H1 (cell line): ENCODE measurements around the gene PEX26. TPM values are rescaled to one million over a fixed set of nuclear protein-coding genes. Genes with fewer than 3 reads are reported as not detected.

Experiments
- CTCF ChIA-PET: fragments of 300-600 bp; sonication (Branson Sonifier 250); formaldehyde crosslinking; loops from one replicate; lab custom pipeline; 2021; ENCODE audit not compliant: partially characterized antibody; lab: Charles Lee
- POLR2A ChIA-PET: fragments of 300-600 bp; sonication (Branson Sonifier 250); formaldehyde crosslinking; loops from one replicate; lab custom pipeline; 2021; ENCODE audit warnings: inconsistent platforms; ENCODE audit not compliant: partially characterized antibody; lab: Charles Lee
- DNase-seq, 2 experiments: peaks; one replicate each; pipeline versions ENCODE4 v3.0.0 to v3.0.0-alpha.2; 2010 to 2022; ENCODE audit warnings: low spot score in 2 of 2, low read depth in 1 of 2, mixed read lengths in 1 of 2
- FAIRE-seq: peaks from 2 replicates; lab custom pipeline; 2011; peaks lifted over from hg19 to GRCh38; lab: Jason Lieb, UNC
- H2AFZ ChIP-seq: 2 replicates; pipeline ENCODE4 v1.8.1; 2012; ENCODE audit warnings: low read length, inconsistent platforms
- H2AK5ac ChIP-seq: 2 replicates; pipeline ENCODE4 v1.6.1; 2013; ENCODE audit warnings: low read depth, low read length
- H2BK120ac ChIP-seq: replicated peaks from 2 replicates; pipeline ENCODE3; 2013; ENCODE audit warnings: low read depth, low read length, inconsistent platforms
- H2BK12ac ChIP-seq: 2 replicates; pipeline ENCODE4 v1.6.1; 2013; ENCODE audit warnings: low read depth, low read length
- H2BK15ac ChIP-seq: 2 replicates; pipeline ENCODE4 v1.6.1; 2013; ENCODE audit warnings: low read length
- H2BK20ac ChIP-seq: 2 replicates; pipeline ENCODE4 v1.6.1; 2013; ENCODE audit warnings: low read length
- H2BK5ac ChIP-seq: 2 replicates; pipeline ENCODE4 v1.6.1; 2013; ENCODE audit warnings: low read depth, low read length
- H3K14ac ChIP-seq: 2 replicates; pipeline ENCODE4 v1.6.1; 2013; ENCODE audit warnings: inconsistent platforms; ENCODE audit not compliant: insufficient read length
- H3K18ac ChIP-seq: 2 replicates; pipeline ENCODE4 v1.6.1; 2013; ENCODE audit warnings: low read length; ENCODE audit errors: extremely low read depth
- H3K23ac ChIP-seq: 2 replicates; pipeline ENCODE4 v1.6.1; 2013; ENCODE audit warnings: inconsistent platforms; ENCODE audit not compliant: insufficient read length
- H3K23me2 ChIP-seq: 2 replicates; pipeline ENCODE4 v1.6.1; 2013; ENCODE audit warnings: low read depth, low read length
- H3K27ac ChIP-seq: 2 replicates; pipeline ENCODE4 v1.6.1; 2011; ENCODE audit warnings: low read depth, low read length, inconsistent platforms
- H3K27me3 ChIP-seq, 4 experiments: replicated peaks in 1 of 4; 1 replicate in 1 of 4; 2 replicates in 3 of 4; pipeline versions ENCODE4 v1.6.1 to v1.8.1; 2011 to 2013; ENCODE audit warnings: low read length in 3 of 4, mild to moderate bottlenecking in 3 of 4, inconsistent platforms in 2 of 4, mixed read lengths in 2 of 4, moderate library complexity in 1 of 4; ENCODE audit not compliant: control insufficient read depth in 3 of 4, insufficient read depth in 3 of 4; ENCODE audit errors: extremely low read depth in 1 of 4
- H3K36me3 ChIP-seq, 4 experiments: 2 replicates each; pipeline versions ENCODE4 v1.6.1 to v1.8.1; 2011 to 2013; ENCODE audit warnings: mild to moderate bottlenecking in 4 of 4, low read length in 3 of 4, moderate library complexity in 2 of 4, control low read depth in 1 of 4, inconsistent platforms in 1 of 4; ENCODE audit not compliant: insufficient read depth in 4 of 4, control insufficient read depth in 2 of 4
- H3K4ac ChIP-seq: replicated peaks from 2 replicates; pipeline ENCODE3; 2013; ENCODE audit warnings: low read length, low read depth, mixed read lengths, inconsistent platforms; ENCODE audit not compliant: insufficient read length
- H3K4me1 ChIP-seq, 4 experiments: replicated peaks in 1 of 4; 1 replicate in 1 of 4; 2 replicates in 3 of 4; pipeline versions ENCODE4 v1.6.1 to v1.8.1; 2011 to 2013; ENCODE audit warnings: low read length in 3 of 4, inconsistent platforms in 2 of 4, mixed read lengths in 1 of 4; ENCODE audit not compliant: insufficient read depth in 4 of 4, control insufficient read depth in 3 of 4
- H3K4me2 ChIP-seq, 2 experiments: 2 replicates each; pipeline versions ENCODE4 v1.6.1 to v1.8.1; 2011 to 2013; ENCODE audit warnings: low read depth in 2 of 2, low read length in 2 of 2, control low read depth in 1 of 2, inconsistent platforms in 1 of 2, mild to moderate bottlenecking in 1 of 2; ENCODE audit not compliant: insufficient read depth in 1 of 2
- H3K4me3 ChIP-seq, 4 experiments: fragments of 200-600, 300-600 bp in 1 of 4; sonication (generic), shearing (Covaris generic), sonication (Bioruptor Twin) in 1 of 4; 2 replicates each; pipeline versions ENCODE4 v1.5.1 to v1.8.1; 2011 to 2016; ENCODE audit warnings: low read length in 4 of 4, low read depth in 3 of 4, control low read depth in 2 of 4, inconsistent platforms in 2 of 4, mild to moderate bottlenecking in 2 of 4, mixed read lengths in 1 of 4, moderate library complexity in 1 of 4; ENCODE audit not compliant: insufficient read depth in 2 of 4; ENCODE audit errors: extremely low read depth in 1 of 4
- H3K56ac ChIP-seq: replicated peaks from 2 replicates; pipeline ENCODE3; 2013; ENCODE audit warnings: low read depth, mild to moderate bottlenecking, mixed read lengths, low read length, inconsistent platforms; ENCODE audit not compliant: insufficient read length
- H3K79me1 ChIP-seq: 2 replicates; pipeline ENCODE4 v1.6.1; 2013; ENCODE audit warnings: low read depth, low read length, control low read depth
- H3K79me2 ChIP-seq, 2 experiments: 2 replicates each; pipeline versions ENCODE4 v1.6.1 to v1.8.1; 2012 to 2013; ENCODE audit warnings: low read length in 2 of 2, mild to moderate bottlenecking in 2 of 2, inconsistent platforms in 1 of 2; ENCODE audit not compliant: insufficient read depth in 2 of 2, control insufficient read depth in 1 of 2
- H3K9ac ChIP-seq, 4 experiments: replicated peaks in 1 of 4; 1 replicate in 1 of 4; 2 replicates in 3 of 4; pipeline versions ENCODE4 v1.6.1 to v1.8.1; 2011 to 2013; ENCODE audit warnings: low read depth in 3 of 4, low read length in 3 of 4, control low read depth in 2 of 4, mild to moderate bottlenecking in 2 of 4, moderate library complexity in 2 of 4, inconsistent platforms in 1 of 4; ENCODE audit errors: extremely low read depth in 1 of 4
- H3K9me3 ChIP-seq, 2 experiments: 2 replicates each; pipeline versions ENCODE4 v1.6.1 to v1.8.1; 2012 to 2013; ENCODE audit warnings: mild to moderate bottlenecking in 2 of 2, moderate library complexity in 2 of 2, control low read depth in 1 of 2, inconsistent platforms in 1 of 2, low read depth in 1 of 2, low read length in 1 of 2, mixed read lengths in 1 of 2; ENCODE audit not compliant: insufficient read depth in 2 of 2
- H4K20me1 ChIP-seq, 2 experiments: replicated peaks in 1 of 2; 2 replicates each; pipeline versions ENCODE3 to v1.8.1; 2011 to 2013; ENCODE audit warnings: inconsistent platforms in 2 of 2, low read length in 2 of 2, mild to moderate bottlenecking in 1 of 2; ENCODE audit not compliant: insufficient read depth in 2 of 2, control insufficient read depth in 1 of 2
- H4K5ac ChIP-seq: 2 replicates; pipeline ENCODE4 v1.6.1; 2013; ENCODE audit warnings: low read length, low read depth, mixed read lengths, inconsistent platforms; ENCODE audit not compliant: insufficient read length
- H4K8ac ChIP-seq: 2 replicates; pipeline ENCODE4 v1.8.0; 2013; ENCODE audit warnings: mild to moderate bottlenecking, moderate library complexity, low read length, inconsistent platforms; ENCODE audit not compliant: insufficient read depth; ENCODE audit errors: extremely low read depth
- H4K91ac ChIP-seq: replicated peaks from 2 replicates; pipeline ENCODE3; 2013; ENCODE audit warnings: low read length, mixed read lengths, inconsistent platforms; ENCODE audit not compliant: insufficient read length
- CBX5 ChIP-seq: fragments of 300-800, 300-1000 bp; sonication (generic); IDR thresholded peaks from 2 replicates; pipeline ENCODE4 v1.7.1; 2016; ENCODE audit warnings: antibody characterized with exemption, low read length, low read depth
- CREB1 ChIP-seq: IDR thresholded peaks from 2 replicates; pipeline ENCODE4 v1.6.1; 2012; ENCODE audit warnings: inconsistent platforms
- CTBP2 ChIP-seq: IDR thresholded peaks from 2 replicates; pipeline ENCODE4 v1.7.0; 2011; ENCODE audit warnings: borderline replicate concordance, mild to moderate bottlenecking, moderate library complexity, mixed read lengths, low read length; ENCODE audit not compliant: insufficient read depth, insufficient read length
- EGR1 ChIP-seq: IDR thresholded peaks from 2 replicates; pipeline ENCODE4 v1.6.1; 2011; ENCODE audit warnings: low read depth, low read length, borderline replicate concordance
- RBBP5 ChIP-seq: IDR thresholded peaks from 2 replicates; pipeline ENCODE4 v1.7.1; 2012; ENCODE audit warnings: low read depth, mild to moderate bottlenecking, inconsistent platforms, low read length, moderate library complexity, borderline replicate concordance
- RFX5 ChIP-seq: IDR thresholded peaks from 2 replicates; pipeline ENCODE4 v1.6.1; 2011; ENCODE audit warnings: low read depth, low read length, improper control_type of control experiment, borderline replicate concordance
- RNF2 ChIP-seq: fragments of 200-900, 300-1000 bp; sonication (generic); IDR thresholded peaks from 2 replicates; pipeline ENCODE4 v1.7.1; 2016; ENCODE audit warnings: borderline replicate concordance, low read depth, mild to moderate bottlenecking, antibody characterized with exemption, low read length; ENCODE audit not compliant: poor library complexity, severe bottlenecking; ENCODE audit errors: missing control alignments
- RXRA ChIP-seq: IDR thresholded peaks from 2 replicates; pipeline ENCODE4 v1.6.1; 2011; ENCODE audit warnings: low read depth, mild to moderate bottlenecking, low read length, moderate library complexity; ENCODE audit not compliant: insufficient read depth
- SIX5 ChIP-seq: IDR thresholded peaks from 2 replicates; pipeline ENCODE4 v1.6.1; 2011; ENCODE audit warnings: mild to moderate bottlenecking, low read depth, low read length
- WGBS, 2 experiments: shearing (Covaris generic) in 1 of 2; methylation state at CpG; one replicate each; pipeline versions ENCODE4 v1.1.6 to v1.1.7; 2013 to 2015; ENCODE audit warnings: low lambda C conversion rate in 2 of 2, mixed read lengths in 2 of 2, inconsistent platforms in 1 of 2, low coverage in 1 of 2, missing lambda C conversion rate in 1 of 2; ENCODE audit not compliant: insufficient replicate concordance in 2 of 2, insufficient coverage in 1 of 2, insufficient read length in 1 of 2; ENCODE audit errors: extremely low coverage in 1 of 2, missing lambda C conversion rate in 1 of 2; 5-methylcytosine and 5-hydroxymethylcytosine counted together
- polyA plus RNA-seq, 7 experiments: library from polyadenylated mRNA; depleted of rRNA in 3 of 7; stranded (reverse) in 5 of 7; unstranded in 2 of 7; fragments of >200 nt in 5 of 7; fragments of 200-250 nt in 2 of 7; gene quantifications; 1 replicate in 5 of 7; 2 replicates in 1 of 7; 4 replicates in 1 of 7; pipeline versions ENCODE4 v1.2.1 to v1.2.3, GENCODE V29; 2011 to 2013; ENCODE audit warnings: missing spikeins in 2 of 7, mixed read lengths in 2 of 7
- total RNA-seq: library from RNA; stranded (reverse); fragmentation: NEBNext Ultra II Directional; extraction: Animal tissue kit (Norgen Biotek cat#: 25700); gene quantifications from 2 replicates; pipeline ENCODE4 v1.2.1, GENCODE V29; 2021
- TF ChIP-seq, protein P1 (sequence below): IDR thresholded peaks from 2 replicates; pipeline ENCODE4 v1.6.1; 2012; ENCODE audit warnings: low read length, inconsistent platforms

Gene PEX26
- total and polyA plus RNA-seq, 2 of the 8 experiments (the other 6 are each of a cell fraction or from before 2014, with no cell fraction given), result 33.1 to 49.0 TPM

DNA sequence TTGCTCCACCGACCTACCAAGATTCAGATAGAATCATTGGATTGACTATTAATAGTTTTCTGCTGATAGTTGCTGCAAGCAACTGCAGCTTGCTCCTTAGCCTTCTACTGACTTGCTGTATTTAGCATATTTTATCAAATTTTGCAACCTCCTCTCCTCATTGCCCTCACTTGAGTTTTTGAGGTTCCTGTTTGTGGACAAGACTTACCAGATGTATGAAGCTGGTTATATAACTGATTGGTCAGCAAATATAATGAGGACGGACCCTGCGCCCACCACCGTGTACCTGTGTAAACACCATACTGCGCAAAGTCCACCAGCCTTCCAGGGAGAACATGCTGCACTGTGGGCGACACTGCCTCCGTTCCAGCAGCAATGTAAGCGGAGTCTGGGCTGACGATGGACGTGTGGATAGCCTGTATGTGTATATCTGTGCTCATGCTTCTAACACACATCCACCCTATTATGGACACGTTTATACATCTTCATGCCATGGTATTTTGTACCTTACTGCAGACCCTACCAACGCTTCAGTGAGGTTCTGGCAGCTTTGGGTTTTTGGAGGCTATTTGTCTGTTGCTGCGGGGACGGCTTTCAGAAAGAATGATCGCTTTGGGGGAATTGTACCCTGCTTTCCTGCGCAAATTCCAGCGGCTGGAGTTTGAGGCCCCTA is 70.6 kb downstream of the PEX26 start:
- no peak overlapping the region; a peak in 1 of 4 replicates for H3K4me2 ChIP-seq
- FAIRE-seq, result no peak
- peaks cover 0 to 4% (median 0%) of the 10 kb centered on the region in 4 experiments; a peak in 2 of 7 replicates for H3K27me3 ChIP-seq
- no peak for TF ChIP-seq SIX5
- no peak for TF ChIP-seq CTBP2
- no peak for TF ChIP-seq RBBP5
- no peak for TF ChIP-seq RXRA
- TF ChIP-seq, protein P1, sequence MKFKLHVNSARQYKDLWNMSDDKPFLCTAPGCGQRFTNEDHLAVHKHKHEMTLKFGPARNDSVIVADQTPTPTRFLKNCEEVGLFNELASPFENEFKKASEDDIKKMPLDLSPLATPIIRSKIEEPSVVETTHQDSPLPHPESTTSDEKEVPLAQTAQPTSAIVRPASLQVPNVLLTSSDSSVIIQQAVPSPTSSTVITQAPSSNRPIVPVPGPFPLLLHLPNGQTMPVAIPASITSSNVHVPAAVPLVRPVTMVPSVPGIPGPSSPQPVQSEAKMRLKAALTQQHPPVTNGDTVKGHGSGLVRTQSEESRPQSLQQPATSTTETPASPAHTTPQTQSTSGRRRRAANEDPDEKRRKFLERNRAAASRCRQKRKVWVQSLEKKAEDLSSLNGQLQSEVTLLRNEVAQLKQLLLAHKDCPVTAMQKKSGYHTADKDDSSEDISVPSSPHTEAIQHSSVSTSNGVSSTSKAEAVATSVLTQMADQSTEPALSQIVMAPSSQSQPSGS, result no peak
- no peak for TF ChIP-seq EGR1
- no peak for TF ChIP-seq CREB1
- TF ChIP-seq RFX5, result no peak
- TF ChIP-seq CBX5, result no peak
- no peak for TF ChIP-seq RNF2

More for the DNA sequence above, 70.6 kb downstream of the PEX26 start:
- Histone ChIP-seq H3K79me2 (no peaks in the 10 kb centered on the region), H4K5ac (no peak overlapping the region), H4K20me1 (no peaks in the 10 kb centered on the region), H2BK20ac (no peak overlapping the region), H3K23ac (no peak overlapping the region), H2BK12ac (no peak overlapping the region), H3K56ac (no peak overlapping the region), H3K4me3 (no peak overlapping the region), H2AFZ (no peak overlapping the region), H3K9me3 (no peaks in the 10 kb centered on the region), H3K14ac (no peak overlapping the region), H3K4ac (no peak overlapping the region), H4K91ac (no peak overlapping the region), H3K79me1 (no peaks in the 10 kb centered on the region), H3K4me1 (no peaks in the 10 kb centered on the region), H3K9ac (no peak overlapping the region), H3K36me3 (no peaks in the 10 kb centered on the region), H3K18ac (no peak overlapping the region), H3K27ac (no peak overlapping the region), H2BK120ac (no peak overlapping the region), H2BK15ac (no peak overlapping the region), H2BK5ac (no peak overlapping the region), H4K8ac (no peak overlapping the region), H2AK5ac (no peak overlapping the region), H3K23me2 (peaks cover 2% of the 10 kb centered on the region; the same call in 1 of the 2 replicates)
- POLR2A ChIA-PET, result interaction anchor here (1.6 kb wide), 1 partner anchor 18 kb away, joined by 5 read pairs; no protein-coding TSS in a partner anchor
- CTCF ChIA-PET, result interaction anchor here (0.7 kb wide), 1 partner anchor 73 kb away, joined by 3 read pairs; no protein-coding TSS in a partner anchor
- 91% methylated on average over 17 of the region's 17 CpGs; no CpG with 5 or more reads in 1 of the 2 experiments for WGBS, 2 experiments
- no peak for DNase-seq
